ENCODE results near the gene GCA.

GCA gene

DNA sequence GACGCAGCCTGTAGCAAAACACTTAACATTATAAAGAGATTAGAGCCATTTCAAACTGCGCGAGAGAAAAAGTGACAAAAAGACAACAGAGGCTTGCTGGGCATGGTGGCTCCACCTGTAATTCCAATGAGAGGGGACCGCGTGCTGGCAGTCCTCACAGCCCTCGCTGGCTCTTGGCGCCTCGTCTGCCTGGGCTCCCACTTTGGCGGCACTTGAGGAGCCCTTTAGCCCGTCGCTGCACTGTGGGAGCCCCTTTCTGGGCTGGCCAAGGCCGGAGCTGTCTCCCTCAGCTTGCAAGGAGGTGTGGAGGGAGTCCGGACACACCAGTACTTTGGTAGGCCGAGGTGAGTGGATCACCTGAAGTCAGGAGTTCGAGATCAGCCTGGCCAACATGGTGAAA, 16.1 kb upstream of the GCA start:
- DNase-seq (ENCODE audit: low read depth): no peak
- no peak overlapping the region for H3K4me3 ChIP-seq (ENCODE audit: low read depth, low read length)
- no peak for TF ChIP-seq CTCF (conservative IDR thresholded peaks at IDR 0.05; ENCODE audit: low read depth, low read length)

- no peak for TF ChIP-seq CTCF (conservative IDR thresholded peaks at IDR 0.05; ENCODE audit: low read depth, low read length)
- no peak overlapping the region for H3K4me3 ChIP-seq (ENCODE audit: low read depth, low read length)
- no peak for DNase-seq (ENCODE audit: low read depth)
Observed at GRCh38 chr2:162328424-162329157, 15.3 kb upstream of the GCA start.

- H3K4me3 ChIP-seq (ENCODE audit: low read depth, low read length): no peak overlapping the region
- no peak for DNase-seq (ENCODE audit: low read depth)
- TF ChIP-seq CTCF (conservative IDR thresholded peaks at IDR 0.05; ENCODE audit: low read depth, low read length): no peak
Observed at GRCh38 chr2:162330881-162331280, 13.1 kb upstream of the GCA start.

GRCh38 chr2:162333968-162334367, 10.0 kb upstream of the GCA start:
- peak; percentile 52 for DNase-seq (ENCODE audit: low read depth)
- no peak overlapping the region for H3K4me3 ChIP-seq (ENCODE audit: low read depth, low read length)
- peak; percentile 70 for TF ChIP-seq CTCF (conservative IDR thresholded peaks at IDR 0.05; ENCODE audit: low read depth, low read length)

GRCh38 chr2:162337868-162338267, 6.1 kb upstream of the GCA start:
- no peak for DNase-seq (ENCODE audit: low read depth)
- no peak for TF ChIP-seq CTCF (conservative IDR thresholded peaks at IDR 0.05; ENCODE audit: low read depth, low read length)
- no peak overlapping the region for H3K4me3 ChIP-seq (ENCODE audit: low read depth, low read length)

DNA sequence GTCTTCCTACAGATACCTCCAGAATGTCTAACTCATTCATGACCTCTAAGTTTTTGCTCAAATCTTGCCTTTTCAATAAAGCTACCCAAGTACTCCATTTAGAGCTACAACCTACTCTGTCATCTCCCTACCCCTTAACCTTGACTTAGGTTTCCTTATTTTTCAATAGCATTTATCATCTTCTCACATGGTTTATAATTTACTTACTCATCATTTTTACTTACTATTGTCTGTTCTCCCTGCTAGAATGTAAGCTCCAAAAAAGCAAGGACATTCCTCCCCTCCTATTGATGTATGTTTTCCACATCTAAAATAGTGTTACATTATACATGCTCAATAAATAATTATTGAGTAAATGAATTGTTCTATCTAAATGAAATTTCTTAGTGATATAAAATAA, 3.1 kb upstream of the GCA start:
- no peak for DNase-seq (ENCODE audit: low read depth)
- no peak overlapping the region for H3K4me3 ChIP-seq (ENCODE audit: low read depth, low read length)

More for the DNA sequence above, 3.1 kb upstream of the GCA start:
- no peak for TF ChIP-seq CTCF (conservative IDR thresholded peaks at IDR 0.05; ENCODE audit: low read depth, low read length)

All from choroid plexus epithelial cell (primary cell).